IMR-90 (cell line): Measurements from ENCODE around the gene COX6A2. TPM values are rescaled to one million over a fixed set of nuclear protein-coding genes. Genes with fewer than 3 reads are reported as not detected.

Experiments
- ATAC-seq: fragments of 200-7000 bp; cut with Tn5 transposase; 2 replicates; pipeline ENCODE4 v1.9.1; 2020; ENCODE audit warnings: low read depth, mild to moderate bottlenecking, moderate library complexity
- BruUV-seq: library from RNA; stranded (reverse); fragments of 400-500 nt; replicated peaks from 2 replicates; lab custom pipeline; 2021; lab: Mats Ljungman, UMichigan
- CTCF ChIA-PET: fragments of 300-600 bp; formaldehyde crosslinking; extraction: SDS; loops from one replicate; lab custom pipeline; 2021; ENCODE audit warnings: antibody characterized with exemption; lab: Yijun Ruan, JAX
- POLR2A ChIA-PET: fragments of 300-600 bp; sonication (Branson Sonifier 250); formaldehyde crosslinking; loops from one replicate; lab custom pipeline; 2022; ENCODE audit warnings: antibody characterized with exemption; ENCODE audit not compliant: unreplicated experiment; lab: Charles Lee
- DNase-seq: peaks from one replicate; pipeline ENCODE4 v3.0.0; 2013
- H2AFZ ChIP-seq: replicated peaks from 2 replicates; pipeline ENCODE3; 2013; ENCODE audit warnings: low read length, mild to moderate bottlenecking; ENCODE audit not compliant: poor library complexity
- H2AK5ac ChIP-seq: 2 replicates; pipeline ENCODE4 v1.6.1; 2013; ENCODE audit warnings: low read depth, low read length, inconsistent platforms
- H2AK9ac ChIP-seq: replicated peaks from 2 replicates; pipeline ENCODE3; 2013; ENCODE audit warnings: mild to moderate bottlenecking, low read depth, low read length, moderate library complexity; ENCODE audit not compliant: poor library complexity
- H2BK120ac ChIP-seq: 2 replicates; pipeline ENCODE4 v1.6.1; 2013; ENCODE audit warnings: low read depth, low read length, inconsistent platforms
- H2BK15ac ChIP-seq: 3 replicates; pipeline ENCODE4 v1.6.1; 2013; ENCODE audit warnings: low read depth, low read length, inconsistent platforms
- H2BK20ac ChIP-seq: 2 replicates; pipeline ENCODE4 v1.6.1; 2013; ENCODE audit warnings: low read depth, mild to moderate bottlenecking, inconsistent platforms, low read length, moderate library complexity
- H2BK5ac ChIP-seq: 2 replicates; pipeline ENCODE4 v1.6.1; 2013; ENCODE audit warnings: mild to moderate bottlenecking, low read depth, low read length, inconsistent platforms; ENCODE audit not compliant: poor library complexity, severe bottlenecking
- H3K14ac ChIP-seq: replicated peaks from 2 replicates; pipeline ENCODE4 v1.6.1; 2013; ENCODE audit warnings: low read depth, low read length, inconsistent platforms
- H3K18ac ChIP-seq: 2 replicates; pipeline ENCODE4 v1.6.1; 2013; ENCODE audit warnings: low read depth, low read length, control low read depth
- H3K23ac ChIP-seq: 2 replicates; pipeline ENCODE4 v1.6.1; 2013; ENCODE audit warnings: low read depth, low read length, inconsistent platforms
- H3K27ac ChIP-seq: 2 replicates; pipeline ENCODE4 v1.5.1; 2013; ENCODE audit warnings: mild to moderate bottlenecking, control low read depth, low read length; ENCODE audit not compliant: insufficient read depth
- H3K27me3 ChIP-seq: 2 replicates; pipeline ENCODE4 v1.6.1; 2013; ENCODE audit warnings: low read length; ENCODE audit not compliant: control insufficient read depth, insufficient read depth
- H3K36me3 ChIP-seq: 2 replicates; pipeline ENCODE4 v1.6.1; 2013; ENCODE audit warnings: low read length, mixed read lengths; ENCODE audit not compliant: control insufficient read depth, insufficient read depth
- H3K4ac ChIP-seq: 2 replicates; pipeline ENCODE4 v1.6.1; 2013; ENCODE audit warnings: low read depth, low read length, inconsistent platforms
- H3K4me1 ChIP-seq: 2 replicates; pipeline ENCODE4 v1.6.1; 2013; ENCODE audit warnings: low read length, mixed read lengths; ENCODE audit not compliant: control insufficient read depth, insufficient read depth
- H3K4me2 ChIP-seq: 2 replicates; pipeline ENCODE4 v1.6.1; 2013; ENCODE audit warnings: low read depth, mild to moderate bottlenecking, control low read depth, low read length, moderate library complexity
- H3K4me3 ChIP-seq: 2 replicates; pipeline ENCODE4 v1.5.1; 2013; ENCODE audit warnings: low read depth, mild to moderate bottlenecking, control low read depth, low read length, moderate library complexity; ENCODE audit not compliant: insufficient read depth
- H3K56ac ChIP-seq: 2 replicates; pipeline ENCODE4 v1.6.1; 2013; ENCODE audit warnings: low read length, inconsistent platforms; ENCODE audit not compliant: insufficient read depth; ENCODE audit errors: extremely low read depth
- H3K79me1 ChIP-seq, 2 experiments: 2 replicates each; pipeline ENCODE4 v1.6.1; 2013; ENCODE audit warnings: low read length in 2 of 2, inconsistent platforms in 1 of 2, low read depth in 1 of 2
- H3K9ac ChIP-seq: 2 replicates; pipeline ENCODE4 v1.6.1; 2013; ENCODE audit warnings: low read depth, low read length, control low read depth
- H3K9me1 ChIP-seq: 2 replicates; pipeline ENCODE4 v1.6.1; 2013; ENCODE audit warnings: low read length, inconsistent platforms; ENCODE audit not compliant: insufficient read depth
- H3K9me3 ChIP-seq: 2 replicates; pipeline ENCODE4 v1.6.1; 2013; ENCODE audit warnings: low read length; ENCODE audit not compliant: control insufficient read depth, insufficient read depth
- H4K20me1 ChIP-seq: 2 replicates; pipeline ENCODE4 v1.6.1; 2013; ENCODE audit warnings: low read length, inconsistent platforms; ENCODE audit not compliant: insufficient read depth
- H4K5ac ChIP-seq: 2 replicates; pipeline ENCODE4 v1.6.1; 2013; ENCODE audit warnings: mild to moderate bottlenecking, low read depth, low read length, control low read depth
- H4K8ac ChIP-seq, 2 experiments: 2 replicates each; pipeline ENCODE4 v1.6.1; 2013; ENCODE audit warnings: low read depth in 2 of 2, low read length in 2 of 2, control low read depth in 1 of 2, inconsistent platforms in 1 of 2
- H4K91ac ChIP-seq: 2 replicates; pipeline ENCODE4 v1.6.1; 2013; ENCODE audit warnings: low read depth, low read length, inconsistent platforms; ENCODE audit not compliant: insufficient read depth
- BHLHE40 ChIP-seq: fragments of 150-350 bp; IDR thresholded peaks from 2 replicates; pipeline ENCODE4 v1.6.1; 2016; ENCODE audit warnings: mild to moderate bottlenecking, low read depth, low read length
- CEBPB ChIP-seq: IDR thresholded peaks from 2 replicates; pipeline ENCODE4 v1.6.1; 2012; ENCODE audit warnings: low read depth, low read length, improper control_type of control experiment
- CHD1 ChIP-seq: IDR thresholded peaks from 2 replicates; pipeline ENCODE4 v1.6.1; 2012; ENCODE audit warnings: low read depth, low read length, improper control_type of control experiment
- CTCF ChIP-seq: conservative IDR thresholded peaks from 2 replicates; pipeline ENCODE4 v1.5.1; 2012; ENCODE audit warnings: mild to moderate bottlenecking, low read depth, low read length, improper control_type of control experiment
- ELK1 ChIP-seq: fragments of 150-350 bp; IDR thresholded peaks from 2 replicates; pipeline ENCODE4 v1.6.1; 2016; ENCODE audit warnings: low read depth, mild to moderate bottlenecking, low read length, moderate library complexity, borderline replicate concordance
- FOS ChIP-seq: fragments of 150-350 bp; IDR thresholded peaks from 2 replicates; pipeline ENCODE4 v1.6.1; 2016; ENCODE audit warnings: low read depth, low read length
- MAFK ChIP-seq: IDR thresholded peaks from 2 replicates; pipeline ENCODE4 v1.6.1; 2012; ENCODE audit warnings: low read depth, low read length, improper control_type of control experiment
- MAZ ChIP-seq: IDR thresholded peaks from 2 replicates; pipeline ENCODE4 v1.6.1; 2012; ENCODE audit warnings: low read depth, mild to moderate bottlenecking, low read length, improper control_type of control experiment, moderate library complexity, borderline replicate concordance
- MXI1 ChIP-seq: IDR thresholded peaks from 2 replicates; pipeline ENCODE4 v1.6.1; 2012; ENCODE audit warnings: low read depth, mild to moderate bottlenecking, low read length, moderate library complexity, borderline replicate concordance
- NFE2L2 ChIP-seq: fragments of 150-350 bp; IDR thresholded peaks from 2 replicates; pipeline ENCODE4 v1.6.1; 2016; ENCODE audit warnings: low read depth, mild to moderate bottlenecking, low read length
- POLR2A ChIP-seq: IDR thresholded peaks from 2 replicates; pipeline ENCODE4 v1.6.1; 2012; ENCODE audit warnings: mild to moderate bottlenecking, low read depth, low read length
- RAD21 ChIP-seq: IDR thresholded peaks from 2 replicates; pipeline ENCODE4 v1.6.1; 2012; ENCODE audit warnings: low read length, improper control_type of control experiment
- RCOR1 ChIP-seq: IDR thresholded peaks from 2 replicates; pipeline ENCODE4 v1.6.1; 2012; ENCODE audit warnings: mild to moderate bottlenecking, low read length, improper control_type of control experiment; ENCODE audit not compliant: insufficient replicate concordance
- RFX5 ChIP-seq: IDR thresholded peaks from 2 replicates; pipeline ENCODE4 v1.8.0; 2012; ENCODE audit warnings: low read depth, mild to moderate bottlenecking, low read length, moderate library complexity
- SMC3 ChIP-seq: fragments of 150-350 bp; IDR thresholded peaks from 2 replicates; pipeline ENCODE4 v1.6.1; 2016; ENCODE audit warnings: low read depth, mild to moderate bottlenecking, antibody characterized with exemption, low read length, moderate library complexity
- USF2 ChIP-seq: fragments of 150-350 bp; IDR thresholded peaks from 2 replicates; pipeline ENCODE4 v1.6.1; 2017; ENCODE audit warnings: mild to moderate bottlenecking, antibody characterized with exemption, low read length, low read depth
- WGBS, 2 experiments: methylation state at CpG; one replicate each; pipeline versions ENCODE4 v1.1.5 to v1.1.7; 2013; ENCODE audit warnings: missing lambda C conversion rate in 2 of 2; ENCODE audit not compliant: insufficient read length in 1 of 2; ENCODE audit errors: extremely low coverage in 2 of 2; 5-methylcytosine and 5-hydroxymethylcytosine counted together
- dilution Hi-C: fragments of 300-500 bp; cut with HindIII; formaldehyde crosslinking; loops from one replicate; pipeline ENCODE4 v1.14.3; 2018; ENCODE audit warnings: low sequenced_read_pairs; ENCODE audit not compliant: unreplicated experiment
- in situ Hi-C: fragments of 300-500 bp; cut with MboI; formaldehyde crosslinking; loops from 3 replicates; pipeline ENCODE4 v1.14.3; 2019; ENCODE audit warnings: low sequenced_read_pairs, inconsistent platforms, mixed read lengths
- intact Hi-C: fragments of 100-400 bp; cut with micrococcal nuclease; formaldehyde crosslinking; loops from 2 replicates; pipeline ENCODE4 v1.10.0; 2022
- polyA plus RNA-seq, 3 experiments: library from polyadenylated mRNA; depleted of rRNA; stranded (reverse); fragments of >200 nt; gene quantifications; 2 replicates each; pipeline ENCODE4 v1.2.3, GENCODE V29; 2012; ENCODE audit warnings: low replicate concordance in 1 of 3
- total RNA-seq: library from RNA; depleted of rRNA; stranded (reverse); fragments of >200 nt; gene quantifications from 2 replicates; pipeline ENCODE4 v1.2.3, GENCODE V29; 2012

Gene COX6A2
- total and polyA plus RNA-seq, 2 of the 4 experiments (the other 2 are of a cell fraction), result not detected

DNA sequence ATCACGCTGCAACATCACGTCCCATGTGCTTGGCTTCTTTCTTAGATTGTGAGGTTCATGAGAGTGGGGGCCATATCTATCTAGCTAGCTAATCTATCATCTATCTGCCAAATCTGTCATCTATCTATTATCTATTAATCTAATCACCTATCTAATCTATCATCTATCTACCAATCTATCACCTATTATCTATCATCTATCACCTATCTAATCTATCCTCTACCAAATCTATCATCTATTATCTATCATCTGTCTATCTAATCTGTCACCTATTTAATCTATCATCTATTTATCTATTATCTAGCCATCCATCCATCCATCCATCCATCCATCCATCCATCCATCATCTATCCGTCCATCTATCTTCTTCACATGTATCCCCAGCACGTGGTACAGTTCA lies 14.2 kb downstream of the COX6A2 start:
- 50% methylated on average over 1 of the region's 4 CpGs; no CpG with 5 or more reads in 1 of the 2 experiments for whole genome bisulfite sequencing, 2 experiments
- peaks cover 18% of the 10 kb centered on the region for H3K27me3 ChIP-seq
- no peaks in the 10 kb centered on the region for H3K79me1 ChIP-seq
- no peaks in the 10 kb centered on the region for H3K9me1 ChIP-seq
- H2BK120ac ChIP-seq, result no peak overlapping the region
- H2AFZ ChIP-seq, result no peak overlapping the region
- no peak overlapping the region for H2BK20ac ChIP-seq
- in situ Hi-C loops, result no loop called here
- no peaks in the 10 kb centered on the region for H3K9me3 ChIP-seq
- no peak overlapping the region for H4K8ac ChIP-seq
- no TSS peak for BruUV-seq
- ATAC-seq (no peak), DNase-seq (no peak)
- no peak overlapping the region for H3K4me3 ChIP-seq
- CTCF ChIA-PET, result no interaction called here
- no peak overlapping the region for H3K14ac ChIP-seq
- H3K27ac ChIP-seq, result no peak overlapping the region
- no peak overlapping the region for H3K4me2 ChIP-seq
- H3K4me1 ChIP-seq, result no peaks in the 10 kb centered on the region
- no peak overlapping the region for H3K9ac ChIP-seq
- H2AK5ac ChIP-seq, result no peak overlapping the region
- no peak overlapping the region for H2AK9ac ChIP-seq
- dilution Hi-C loops, result no loop called here
- no peak overlapping the region for H4K91ac ChIP-seq
- H2BK15ac ChIP-seq, result no peak overlapping the region
- no peak overlapping the region for H3K4ac ChIP-seq
- H3K56ac ChIP-seq, result no peak overlapping the region
- H3K36me3 ChIP-seq, result no peaks in the 10 kb centered on the region
- no peak overlapping the region for H3K18ac ChIP-seq
- TF ChIP-seq ELK1 (no peak), CEBPB (no peak), RAD21 (no peak), RCOR1 (no peak), NFE2L2 (no peak), MAZ (no peak), SMC3 (no peak), MXI1 (no peak), BHLHE40 (no peak), FOS (no peak), MAFK (no peak), CHD1 (no peak), RFX5 (no peak), POLR2A (no peak), CTCF (no peak), USF2 (no peak)
- H4K20me1 ChIP-seq, result no peaks in the 10 kb centered on the region
- no peak overlapping the region for H2BK5ac ChIP-seq
- H3K23ac ChIP-seq, result no peak overlapping the region
- H4K5ac ChIP-seq, result no peak overlapping the region
- POLR2A ChIA-PET, result no interaction called here
- intact Hi-C loops, result no loop called here
